GM18502 (cell line): ENCODE measurements around the gene SCPEP1.

Experiments
- ATAC-seq: cut with Tn5 transposase; IDR thresholded peaks from one replicate; pipeline ENCODE4 v1.9.1; 2021; ENCODE audit warnings: mild to moderate bottlenecking; ENCODE audit not compliant: unreplicated experiment, poor library complexity

Gene SCPEP1

DNA sequence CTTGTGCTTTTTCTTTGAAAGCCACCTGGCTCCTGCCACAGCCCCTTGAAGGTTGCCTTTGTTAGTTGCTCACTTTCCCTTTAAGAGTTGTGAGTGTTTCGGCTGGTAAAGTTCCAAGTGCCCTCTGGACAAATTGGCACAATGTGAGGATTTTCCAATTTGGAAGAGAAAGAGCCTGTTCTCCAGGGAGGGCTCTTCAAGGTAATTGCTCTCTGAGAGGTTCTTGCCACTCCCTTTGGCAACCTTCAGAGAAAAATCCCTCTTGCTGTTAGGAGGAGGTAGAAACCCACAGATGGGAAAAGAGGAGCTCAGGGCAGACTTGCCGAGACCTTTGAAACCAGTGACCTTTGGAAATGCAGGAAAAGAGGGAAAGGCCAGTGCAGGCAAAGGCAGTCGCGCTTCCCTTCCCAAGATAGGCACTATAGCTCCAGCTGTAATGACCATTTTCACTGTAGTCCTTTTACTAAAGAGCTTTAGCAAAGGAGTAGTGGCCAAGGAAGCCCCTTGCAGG, 58.1 kb downstream of the SCPEP1 start:
- ATAC-seq = no peak

DNA sequence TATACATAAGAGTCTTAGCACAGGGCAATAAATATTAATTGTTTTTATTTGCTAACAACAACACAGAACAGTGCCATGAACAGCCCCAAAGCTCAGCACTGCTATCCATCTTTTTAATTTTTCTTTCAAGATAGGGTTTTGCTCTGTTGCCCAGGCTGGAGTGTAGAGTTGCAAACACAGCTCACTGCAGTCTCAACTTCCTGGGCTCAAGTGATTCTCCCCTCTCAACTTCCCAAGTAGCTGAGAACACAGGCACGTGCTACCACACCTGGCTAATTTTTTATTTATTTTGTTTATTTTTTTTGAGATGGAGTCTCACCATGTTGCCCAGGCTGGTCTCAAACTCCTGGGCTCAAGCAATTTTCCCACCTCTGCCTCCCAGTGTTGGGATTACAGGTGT, 59.5 kb downstream of the SCPEP1 start:
- no peak for ATAC-seq

DNA sequence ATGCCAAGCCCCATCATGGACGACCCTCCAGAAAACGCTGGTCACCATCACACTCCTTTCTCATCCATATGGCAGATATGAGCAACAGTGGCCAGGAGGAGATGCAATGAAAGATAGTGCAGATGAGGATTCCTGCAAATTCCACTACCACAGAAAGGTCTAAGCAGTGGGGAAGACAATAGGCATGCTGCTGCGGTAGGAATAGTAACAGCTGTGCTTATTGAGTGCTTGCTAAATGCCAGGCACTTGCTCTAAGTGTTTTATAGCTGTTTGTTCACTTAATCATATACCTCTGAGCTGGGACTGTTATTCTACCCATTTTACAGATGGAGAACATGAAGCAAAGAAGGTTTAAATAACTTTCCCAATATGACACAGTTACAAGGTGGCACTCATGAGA, 60.6 kb downstream of the SCPEP1 start:
- no peak for ATAC-seq

DNA sequence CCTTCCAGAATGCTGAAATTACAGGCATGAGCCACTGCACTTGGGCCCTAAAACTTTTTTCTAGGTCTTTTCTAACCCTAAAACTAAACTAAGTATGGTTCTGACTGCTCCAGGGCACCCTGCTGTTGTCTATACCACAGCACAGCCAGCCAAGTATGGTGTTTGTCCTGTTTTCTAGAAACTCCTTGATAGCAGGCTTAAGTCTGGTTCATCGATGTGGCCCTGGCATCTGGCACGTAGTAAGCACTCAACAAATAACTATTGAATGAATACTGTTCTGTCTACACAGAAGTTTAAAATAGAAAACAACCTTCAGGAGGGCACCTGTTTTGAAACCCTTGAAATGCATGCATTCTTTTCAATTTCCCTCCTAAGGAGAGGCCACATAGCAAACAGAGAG, 62.6 kb downstream of the SCPEP1 start:
- no peak for ATAC-seq

- ATAC-seq = no peak
Measured at GRCh38 chr17:57043276-57043675, 65.3 kb downstream of the SCPEP1 start.

GRCh38 chr17:57044976-57045867, 67.3 kb downstream of the SCPEP1 start:
- no peak for ATAC-seq

DNA sequence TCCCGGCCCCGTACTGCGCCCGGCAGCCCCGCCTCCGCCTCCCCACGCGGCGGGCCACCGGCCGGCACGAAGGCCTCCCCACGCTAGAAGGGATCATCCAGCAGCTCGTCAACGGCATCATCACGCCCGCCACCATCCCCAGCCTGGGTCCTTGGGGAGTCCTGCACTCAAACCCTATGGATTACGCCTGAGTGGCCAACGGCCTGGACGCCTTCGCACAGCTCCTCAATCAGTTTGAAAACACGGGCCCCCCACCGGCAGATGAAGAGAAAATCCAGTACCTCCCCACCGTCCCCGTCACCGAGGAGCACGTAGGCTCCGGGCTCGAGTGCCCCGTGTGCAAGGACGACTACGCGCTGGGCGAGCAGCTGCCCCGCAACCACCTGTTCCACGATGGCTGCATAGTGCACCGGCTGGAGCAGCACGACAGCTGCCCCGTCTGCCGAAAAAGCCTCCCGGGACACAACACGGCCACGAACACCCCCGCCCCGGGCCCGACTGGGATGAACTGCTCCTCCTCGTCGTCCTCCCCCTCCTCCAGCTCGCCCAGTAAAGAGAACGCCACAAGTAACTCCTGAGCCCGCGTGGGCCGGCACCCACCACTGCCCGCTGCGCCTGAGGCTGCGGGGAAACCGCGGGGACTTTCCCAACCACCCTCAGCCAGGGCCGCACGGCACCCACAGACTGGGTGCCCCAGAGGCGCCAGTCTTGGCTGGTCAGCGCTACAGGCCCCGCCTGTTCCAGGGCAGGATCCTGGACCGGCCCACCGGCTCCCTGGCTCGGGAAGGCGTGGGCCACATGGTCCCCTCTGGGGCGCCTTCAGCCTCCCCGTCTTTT, 68.2 kb downstream of the SCPEP1 start:
- ATAC-seq = peak; percentile 75

DNA sequence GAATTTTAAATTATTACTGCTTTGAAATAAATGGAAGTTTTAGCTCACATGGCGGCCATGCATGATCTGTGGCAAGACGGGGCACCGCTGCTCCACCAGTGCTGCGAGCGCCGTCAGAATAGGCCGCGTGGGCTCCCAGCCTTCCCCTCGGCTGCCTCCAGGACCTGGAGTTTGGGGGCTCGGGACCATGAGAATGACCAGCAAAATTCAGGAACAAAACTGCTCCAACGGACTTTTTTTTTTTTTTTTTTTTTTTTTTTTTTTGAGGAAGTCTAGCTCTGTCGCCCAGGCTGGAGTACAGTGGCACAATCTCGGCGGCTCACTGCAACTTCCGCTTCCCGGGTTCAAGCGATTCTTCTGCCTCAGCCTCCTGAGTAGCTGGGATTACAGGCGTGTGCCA, 68.8 kb downstream of the SCPEP1 start:
- ATAC-seq = no peak

- ATAC-seq = no peak
Measured at GRCh38 chr17:57048096-57048495, 70.2 kb downstream of the SCPEP1 start.

DNA sequence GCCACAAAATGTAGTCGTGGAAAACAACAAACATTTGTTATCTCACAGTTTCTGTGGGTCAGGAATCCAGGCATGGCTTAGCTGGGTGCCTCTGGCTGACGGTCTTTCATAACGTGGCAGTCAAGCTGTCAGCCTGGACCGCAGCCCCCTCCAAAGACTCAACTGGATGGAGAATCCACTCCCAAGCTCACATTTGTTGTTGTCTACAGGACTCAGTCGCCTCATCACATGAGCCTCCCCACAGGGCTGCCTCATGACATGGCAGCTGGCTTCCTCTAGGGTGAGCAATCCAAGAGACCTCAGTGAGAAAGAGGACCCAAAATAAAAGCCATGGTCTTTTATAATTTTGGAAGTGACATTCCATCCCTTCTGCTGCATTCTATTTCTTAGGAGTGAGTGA, 72.4 kb downstream of the SCPEP1 start:
- no peak for ATAC-seq

GRCh38 chr17:57051886-57052361, 74.0 kb downstream of the SCPEP1 start:
- no peak for ATAC-seq
